HG02623 (cell line): Measurements from ENCODE around the gene CD8A.

Source experiments
- ATAC-seq: cut with Tn5 transposase; IDR thresholded peaks from one replicate; pipeline ENCODE4 v1.9.1; 2021; ENCODE audit warnings: moderate library complexity; ENCODE audit not compliant: unreplicated experiment

Gene CD8A

GRCh38 chr2:86809481-86810121 lies 18.9 kb upstream of the CD8A start:
- no peak for ATAC-seq

- peak; percentile 94 for ATAC-seq
Observed at GRCh38 chr2:86808315-86809161, 17.8 kb upstream of the CD8A start.

- peak; percentile 39 for ATAC-seq
Observed at GRCh38 chr2:86807468-86808275, 17.0 kb upstream of the CD8A start.

GRCh38 chr2:86807133-86807467 lies 16.4 kb upstream of the CD8A start:
- no peak for ATAC-seq

GRCh38 chr2:86806059-86806857 lies 15.5 kb upstream of the CD8A start:
- ATAC-seq: no peak

GRCh38 chr2:86800856-86801567 lies 10.3 kb upstream of the CD8A start:
- no peak for ATAC-seq

GRCh38 chr2:86794861-86795260 lies 4.1 kb upstream of the CD8A start:
- ATAC-seq: no peak

- no peak for ATAC-seq
Observed at GRCh38 chr2:86793752-86794151, 3.0 kb upstream of the CD8A start.

GRCh38 chr2:86791573-86791972 lies 860 bp upstream of the CD8A start:
- ATAC-seq: no peak

- no peak for ATAC-seq
Observed at GRCh38 chr2:86790134-86790675, 508 bp downstream of the CD8A start.

- ATAC-seq: no peak
Observed at GRCh38 chr2:86789687-86790133, 1.0 kb downstream of the CD8A start.

- no peak for ATAC-seq
Observed at GRCh38 chr2:86788881-86789686, 1.6 kb downstream of the CD8A start.

- no peak for ATAC-seq
Observed at GRCh38 chr2:86788165-86788564, 2.5 kb downstream of the CD8A start.

- no peak for ATAC-seq
Observed at GRCh38 chr2:86787736-86788135, 3.0 kb downstream of the CD8A start.

- no peak for ATAC-seq
Observed at GRCh38 chr2:86786001-86786536, 4.6 kb downstream of the CD8A start.

GRCh38 chr2:86785456-86785855 lies 5.3 kb downstream of the CD8A start:
- no peak for ATAC-seq

- peak; percentile 93 for ATAC-seq
Observed at GRCh38 chr2:86783615-86784339, 6.9 kb downstream of the CD8A start.

GRCh38 chr2:86782748-86783147 lies 8.0 kb downstream of the CD8A start:
- no peak for ATAC-seq
